ENCODE data around the gene LYSMD1. TPM values are rescaled to one million over a fixed set of nuclear protein-coding genes. Genes with fewer than 3 reads are reported as not detected.

Gene LYSMD1
- 10 to 100 TPM; 10.1 to 15.0 (median 10.9) TPM for total RNA-seq

- no peak for TF ChIP-seq CTCF (IDR thresholded peaks at IDR 0.05; ENCODE audit: low read depth)
Measured at GRCh38 chr1:151165738-151166504, at the start of gene LYSMD1, which contains the start of gene SCNM1. LYSMD1 (minus strand) TSS chr1:151165902; CDS start chr1:151165258, 644 bp downstream. SCNM1 (plus strand) TSS chr1:151166144; CDS start chr1:151166153, 9 bp downstream.

- no peak for TF ChIP-seq CTCF (IDR thresholded peaks at IDR 0.05; ENCODE audit: low read depth)
Measured at GRCh38 chr1:151213560-151213959, 47.9 kb upstream of the LYSMD1 start.

- no peak for TF ChIP-seq CTCF (IDR thresholded peaks at IDR 0.05; ENCODE audit: low read depth)
Measured at GRCh38 chr1:151211972-151212705, 46.4 kb upstream of the LYSMD1 start.

GRCh38 chr1:151210830-151211229 is 45.1 kb upstream of the LYSMD1 start:
- no peak for TF ChIP-seq CTCF (IDR thresholded peaks at IDR 0.05; ENCODE audit: low read depth)

GRCh38 chr1:151199873-151200581 is 34.3 kb upstream of the LYSMD1 start:
- TF ChIP-seq CTCF (IDR thresholded peaks at IDR 0.05; ENCODE audit: low read depth), result no peak

- TF ChIP-seq CTCF (IDR thresholded peaks at IDR 0.05; ENCODE audit: low read depth), result no peak
Measured at GRCh38 chr1:151198254-151199127, 32.8 kb upstream of the LYSMD1 start, which contains the start of gene PIP5K1A. PIP5K1A (plus strand) TSS chr1:151198552; CDS start chr1:151198997, 445 bp downstream.

All from subcutaneous adipose tissue (tissue), 4 donors.